Fibroblast of lung (primary cell): ENCODE results near the gene PKNOX2. TPM values are rescaled to one million over a fixed set of nuclear protein-coding genes. Genes with fewer than 3 reads are reported as not detected.
A peak's percentile ranks its signal among the peaks of the same experiment; 100 is the strongest.

ENCODE experiments used
- DNase-seq, 2 donors: peaks; one replicate each; pipeline versions ENCODE4 v3.0.0 to v3.0.0-alpha.2; 2010; ENCODE audit warnings: low read depth in 2 of 2
- H2AFZ ChIP-seq: 2 replicates; pipeline ENCODE4 v1.5.1; 2012; ENCODE audit warnings: low read length, control low read depth, inconsistent platforms
- H3K27ac ChIP-seq: 2 replicates; pipeline ENCODE4 v1.5.1; 2011; ENCODE audit warnings: low read length, control low read depth; ENCODE audit not compliant: insufficient read depth
- H3K27me3 ChIP-seq: 2 replicates; pipeline ENCODE4 v1.5.1; 2011; ENCODE audit warnings: mild to moderate bottlenecking, low read length; ENCODE audit not compliant: control insufficient read depth, insufficient read depth
- H3K36me3 ChIP-seq: 2 replicates; pipeline ENCODE4 v1.5.1; 2011; ENCODE audit warnings: low read length; ENCODE audit not compliant: control insufficient read depth, insufficient read depth
- H3K4me1 ChIP-seq: 2 replicates; pipeline ENCODE4 v1.5.1; 2011; ENCODE audit warnings: low read length; ENCODE audit not compliant: control insufficient read depth, insufficient read depth; ENCODE audit errors: extremely low read depth
- H3K4me2 ChIP-seq: 2 replicates; pipeline ENCODE4 v1.5.1; 2011; ENCODE audit warnings: low read length, control low read depth; ENCODE audit not compliant: insufficient read depth; ENCODE audit errors: extremely low read depth
- H3K4me3 ChIP-seq, 4 experiments: fragments of 200-600 bp in 1 of 4; sonication (generic) in 1 of 4; replicated peaks in 1 of 4; 2 replicates each; pipeline ENCODE4 v1.5.1; 2011 to 2016; ENCODE audit warnings: low read length in 4 of 4, low read depth in 3 of 4, mild to moderate bottlenecking in 3 of 4, control low read depth in 2 of 4, inconsistent platforms in 1 of 4, mixed read lengths in 1 of 4; ENCODE audit not compliant: insufficient read depth in 1 of 4; ENCODE audit errors: control extremely low read depth in 1 of 4
- H3K79me2 ChIP-seq: 2 replicates; pipeline ENCODE4 v1.5.1; 2012; ENCODE audit warnings: mild to moderate bottlenecking, low read length, inconsistent platforms; ENCODE audit not compliant: control insufficient read depth, insufficient read depth
- H3K9ac ChIP-seq: 2 replicates; pipeline ENCODE4 v1.5.1; 2011; ENCODE audit warnings: mild to moderate bottlenecking, low read length, control low read depth; ENCODE audit not compliant: insufficient read depth
- H3K9me3 ChIP-seq: 2 replicates; pipeline ENCODE4 v1.5.1; 2012; ENCODE audit warnings: low read depth, low read length; ENCODE audit not compliant: control insufficient read depth, insufficient read depth
- H4K20me1 ChIP-seq: 2 replicates; pipeline ENCODE4 v1.5.1; 2011; ENCODE audit warnings: low read length; ENCODE audit not compliant: control insufficient read depth, insufficient read depth; ENCODE audit errors: extremely low read depth
- EZH2 ChIP-seq: IDR thresholded peaks from 2 replicates; pipeline ENCODE4 v1.5.1; 2012; ENCODE audit warnings: low read length, control low read depth, mild to moderate bottlenecking; ENCODE audit errors: missing control alignments
- polyA plus RNA-seq, 2 donors: library from polyadenylated mRNA; depleted of rRNA in 1 of 2; stranded (reverse) in 1 of 2; unstranded in 1 of 2; fragments of >200 nt; gene quantifications; 2 replicates each; pipeline ENCODE4 v1.2.1, GENCODE V29; 2011 to 2012; ENCODE audit warnings: missing spikeins in 1 of 2
- total RNA-seq: library from RNA; depleted of rRNA; stranded (reverse); fragments of >200 nt; gene quantifications from 2 replicates; pipeline ENCODE4 v1.2.1, GENCODE V29; 2014
- TF ChIP-seq, protein P1 (sequence below), 2 donors: IDR thresholded peaks in 1 of 2; conservative IDR thresholded peaks in 1 of 2; 1 replicate in 1 of 2; 2 replicates in 1 of 2; pipeline ENCODE4 v1.5.1; 2011 to 2012; ENCODE audit warnings: low read length in 2 of 2, control low read depth in 1 of 2, inconsistent platforms in 1 of 2, low read depth in 1 of 2, mild to moderate bottlenecking in 1 of 2

The PKNOX2 gene
- total and polyA plus RNA-seq, 2 donors (not counting 1 experiment from before 2014, with no cell fraction given) = 0.33 to 2.2 TPM

DNA sequence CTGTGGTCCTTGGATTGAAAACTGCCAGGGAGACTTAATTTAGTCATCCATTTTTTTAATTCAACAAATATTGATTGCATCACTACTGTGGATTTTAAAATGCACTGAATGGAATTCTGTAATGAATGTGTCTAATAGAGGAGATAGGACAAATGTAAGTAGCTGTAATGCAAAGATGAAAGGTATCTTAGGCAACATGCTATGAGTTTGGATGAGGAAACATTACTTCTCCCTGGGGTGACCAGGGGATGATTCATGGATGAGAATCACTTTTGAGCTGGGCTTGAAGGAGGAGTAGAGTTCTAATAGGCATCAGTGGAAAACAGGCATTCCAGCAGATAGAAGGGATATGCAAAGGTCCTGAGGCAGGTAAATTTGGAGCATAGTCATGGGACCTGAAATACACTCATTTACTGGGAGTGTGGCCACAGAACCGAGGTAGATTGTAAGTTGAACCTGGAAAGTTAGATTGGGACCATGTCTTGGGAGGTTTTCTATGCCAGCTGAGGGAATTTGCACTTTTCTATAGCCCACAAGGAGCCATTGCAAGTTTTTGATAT is 43.4 kb downstream of the PKNOX2 start:
- no peaks in the 10 kb centered on the region for H3K79me2 ChIP-seq
- no peaks in the 10 kb centered on the region for H3K36me3 ChIP-seq
- peaks cover 3% of the 10 kb centered on the region for H3K4me1 ChIP-seq
- no peak for TF ChIP-seq EZH2
- TF ChIP-seq, protein P1, sequence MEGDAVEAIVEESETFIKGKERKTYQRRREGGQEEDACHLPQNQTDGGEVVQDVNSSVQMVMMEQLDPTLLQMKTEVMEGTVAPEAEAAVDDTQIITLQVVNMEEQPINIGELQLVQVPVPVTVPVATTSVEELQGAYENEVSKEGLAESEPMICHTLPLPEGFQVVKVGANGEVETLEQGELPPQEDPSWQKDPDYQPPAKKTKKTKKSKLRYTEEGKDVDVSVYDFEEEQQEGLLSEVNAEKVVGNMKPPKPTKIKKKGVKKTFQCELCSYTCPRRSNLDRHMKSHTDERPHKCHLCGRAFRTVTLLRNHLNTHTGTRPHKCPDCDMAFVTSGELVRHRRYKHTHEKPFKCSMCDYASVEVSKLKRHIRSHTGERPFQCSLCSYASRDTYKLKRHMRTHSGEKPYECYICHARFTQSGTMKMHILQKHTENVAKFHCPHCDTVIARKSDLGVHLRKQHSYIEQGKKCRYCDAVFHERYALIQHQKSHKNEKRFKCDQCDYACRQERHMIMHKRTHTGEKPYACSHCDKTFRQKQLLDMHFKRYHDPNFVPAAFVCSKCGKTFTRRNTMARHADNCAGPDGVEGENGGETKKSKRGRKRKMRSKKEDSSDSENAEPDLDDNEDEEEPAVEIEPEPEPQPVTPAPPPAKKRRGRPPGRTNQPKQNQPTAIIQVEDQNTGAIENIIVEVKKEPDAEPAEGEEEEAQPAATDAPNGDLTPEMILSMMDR (conservative IDR thresholded peaks at IDR 0.05 in 1 of 2, IDR thresholded peaks at IDR 0.05 in 1 of 2; ENCODE audit: low read depth in 1 of 2, low read length in 2 of 2) = no peak
- H2AFZ ChIP-seq = no peak overlapping the region
- H3K27me3 ChIP-seq = peaks cover 8% of the 10 kb centered on the region
- peak in 1 of 2 donors; percentile 16 for DNase-seq
- no peak overlapping the region for H3K4me3 ChIP-seq
- H3K9me3 ChIP-seq = no peaks in the 10 kb centered on the region
- H3K9ac ChIP-seq = no peak overlapping the region
- no peak overlapping the region for H3K4me2 ChIP-seq
- no peaks in the 10 kb centered on the region for H4K20me1 ChIP-seq
- H3K27ac ChIP-seq = no peak overlapping the region

DNA sequence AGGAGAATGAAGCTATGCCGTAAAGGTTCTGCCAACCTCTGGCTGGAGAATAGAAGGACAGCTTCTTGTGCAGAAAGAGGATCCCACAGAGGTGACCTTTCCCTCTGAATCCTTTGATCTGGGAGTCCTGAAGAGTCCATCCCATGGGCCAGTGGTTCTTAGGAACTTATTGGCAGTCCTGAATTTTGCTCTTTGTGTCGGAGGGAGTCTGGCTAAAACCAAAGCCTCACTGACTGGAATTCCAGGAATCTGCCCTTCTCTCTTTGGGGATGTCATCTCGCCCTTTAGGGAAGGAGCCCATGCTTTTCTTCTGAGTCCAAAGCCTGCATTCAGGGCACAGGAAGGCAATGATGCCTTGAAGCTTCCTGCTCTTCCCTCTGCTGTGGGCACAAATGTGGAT is 45.5 kb downstream of the PKNOX2 start:
- Histone ChIP-seq H3K36me3 (no peaks in the 10 kb centered on the region), H3K4me2 (no peak overlapping the region), H4K20me1 (no peaks in the 10 kb centered on the region), H3K4me3 (no peak overlapping the region), H3K9ac (no peak overlapping the region), H3K4me1 (peaks cover 3% of the 10 kb centered on the region), H3K27ac (no peak overlapping the region), H2AFZ (no peak overlapping the region), H3K79me2 (no peaks in the 10 kb centered on the region), H3K27me3 (peaks cover 13% of the 10 kb centered on the region), H3K9me3 (no peaks in the 10 kb centered on the region)
- TF ChIP-seq, protein P1 (conservative IDR thresholded peaks at IDR 0.05 in 1 of 2, IDR thresholded peaks at IDR 0.05 in 1 of 2; ENCODE audit: low read depth in 1 of 2, low read length in 2 of 2) = no peak
- TF ChIP-seq EZH2 = no peak
- peak in 1 of 2 donors; percentile 8 for DNase-seq

DNA sequence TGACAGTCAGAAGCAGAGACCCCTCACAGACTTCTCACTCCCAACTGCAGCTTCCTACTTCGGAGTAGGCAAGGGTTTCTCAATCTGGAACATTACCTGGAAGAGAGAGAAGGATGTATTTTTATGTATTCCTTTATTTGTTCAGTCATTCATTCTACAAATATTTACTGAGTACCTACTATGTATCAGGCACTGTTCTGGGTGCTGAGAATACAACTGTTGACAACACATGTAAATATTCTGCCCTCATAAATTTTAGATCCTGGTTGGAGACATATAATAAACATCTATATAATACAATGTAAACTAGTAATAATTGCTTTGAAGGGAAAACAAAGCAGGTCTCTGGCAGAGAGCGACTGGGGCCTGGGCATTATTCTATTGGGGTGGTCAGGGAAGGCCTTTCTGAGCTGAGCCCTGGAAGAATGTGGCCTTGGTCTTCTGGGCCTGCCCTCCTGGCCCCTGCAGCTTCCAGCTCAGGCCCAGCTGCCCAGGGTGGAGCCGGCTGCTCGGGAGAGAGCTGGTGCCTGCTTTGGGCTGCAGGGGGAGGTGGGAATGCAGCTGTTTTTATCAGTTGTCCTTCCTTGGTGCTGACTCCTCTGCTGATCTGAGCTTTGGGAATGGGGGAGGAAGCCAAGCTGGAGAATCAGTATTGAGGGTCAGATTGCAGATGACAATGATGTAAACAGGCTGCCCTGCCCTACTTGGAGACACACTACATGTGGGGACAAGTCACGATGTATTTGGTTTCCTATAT is 46.8 kb downstream of the PKNOX2 start:
- H3K79me2 ChIP-seq = no peaks in the 10 kb centered on the region
- no peak overlapping the region for H3K4me2 ChIP-seq
- no peak overlapping the region for H3K27ac ChIP-seq
- H2AFZ ChIP-seq = no peak overlapping the region
- H3K27me3 ChIP-seq = peaks cover 12% of the 10 kb centered on the region
- peaks cover 3% of the 10 kb centered on the region for H3K4me1 ChIP-seq
- H3K9me3 ChIP-seq = no peaks in the 10 kb centered on the region
- no peaks in the 10 kb centered on the region for H3K36me3 ChIP-seq
- DNase-seq = peak in 1 of 2 donors; percentile 18
- no peak overlapping the region for H3K9ac ChIP-seq
- no peaks in the 10 kb centered on the region for H4K20me1 ChIP-seq
- no peak overlapping the region for H3K4me3 ChIP-seq
- TF ChIP-seq, protein P1 (conservative IDR thresholded peaks at IDR 0.05 in 1 of 2, IDR thresholded peaks at IDR 0.05 in 1 of 2; ENCODE audit: low read depth in 1 of 2, low read length in 2 of 2) = no peak
- no peak for TF ChIP-seq EZH2
